NCI-H2029 (cell line): Measurements from ENCODE around the gene TMEM63A.
"Not testable (repeated sequence)": the region's sequence is repeated elsewhere in the genome, so short reads cannot be mapped to it uniquely, and the experiment has no call there.

Experiments
- DNase-seq: peaks from one replicate; lab custom pipeline; 2025; lab: John Stamatoyannopoulos, UW

TMEM63A gene

DNA sequence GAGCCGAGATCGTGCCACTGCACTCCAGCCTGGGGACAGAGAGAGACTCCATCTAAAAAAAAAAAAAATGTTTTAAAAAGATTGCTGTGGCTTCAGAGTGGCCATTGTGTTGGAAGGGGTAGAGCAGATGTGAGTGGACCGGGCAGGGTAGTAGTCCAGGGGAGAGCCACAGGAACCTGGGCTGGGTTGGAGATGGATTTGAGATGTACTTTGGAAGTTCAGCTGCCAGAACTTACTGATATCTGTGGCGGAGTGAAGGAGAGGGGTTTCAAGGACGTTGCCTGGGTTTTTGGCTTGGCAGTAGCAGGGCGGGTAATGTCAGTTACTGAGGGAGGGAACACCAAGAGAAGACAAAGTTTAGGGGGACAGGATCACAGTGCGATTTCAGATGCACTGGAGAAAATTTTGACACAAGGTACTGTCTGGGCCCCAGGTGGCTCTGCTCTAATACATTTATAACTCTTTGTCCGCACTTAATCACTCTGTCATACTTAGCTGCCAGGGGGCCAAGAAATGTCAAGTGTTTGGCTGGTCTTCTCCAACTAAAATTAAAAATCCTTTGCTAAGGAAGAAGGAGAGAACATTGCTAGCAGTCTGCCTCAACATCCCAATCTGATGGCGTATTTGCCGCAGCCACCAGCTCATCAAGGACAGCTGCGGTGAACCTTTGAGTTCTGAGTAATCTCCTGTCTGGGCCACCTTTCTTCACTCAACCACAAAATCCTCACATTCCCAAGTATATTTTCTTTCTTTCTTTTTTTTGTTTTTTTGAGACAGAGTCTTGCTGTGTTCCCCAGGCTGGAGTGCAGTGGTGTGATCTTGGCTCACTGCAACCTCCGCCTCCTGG, 62.6 kb downstream of the TMEM63A start:
- no peak for DNase-seq

DNA sequence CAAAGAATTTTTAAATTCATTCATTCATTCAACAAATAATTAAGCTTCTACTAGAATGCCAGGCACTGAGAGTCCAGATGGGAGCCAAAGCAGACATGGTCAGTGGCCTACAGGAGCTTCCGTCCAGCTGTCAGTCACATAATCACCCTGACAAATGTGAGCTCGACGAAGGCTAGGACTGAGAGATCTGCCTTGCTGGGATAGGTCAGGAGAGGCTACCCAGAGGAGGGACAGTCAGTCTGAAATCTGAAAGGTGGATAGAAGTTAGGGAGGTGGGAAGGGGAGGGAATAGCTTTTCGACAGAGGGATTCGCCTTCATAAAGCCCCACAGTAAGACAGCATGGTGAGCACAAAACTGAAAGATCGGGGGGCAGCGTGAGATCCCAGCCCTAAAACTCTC, 64.0 kb downstream of the TMEM63A start:
- DNase-seq = no peak

DNA sequence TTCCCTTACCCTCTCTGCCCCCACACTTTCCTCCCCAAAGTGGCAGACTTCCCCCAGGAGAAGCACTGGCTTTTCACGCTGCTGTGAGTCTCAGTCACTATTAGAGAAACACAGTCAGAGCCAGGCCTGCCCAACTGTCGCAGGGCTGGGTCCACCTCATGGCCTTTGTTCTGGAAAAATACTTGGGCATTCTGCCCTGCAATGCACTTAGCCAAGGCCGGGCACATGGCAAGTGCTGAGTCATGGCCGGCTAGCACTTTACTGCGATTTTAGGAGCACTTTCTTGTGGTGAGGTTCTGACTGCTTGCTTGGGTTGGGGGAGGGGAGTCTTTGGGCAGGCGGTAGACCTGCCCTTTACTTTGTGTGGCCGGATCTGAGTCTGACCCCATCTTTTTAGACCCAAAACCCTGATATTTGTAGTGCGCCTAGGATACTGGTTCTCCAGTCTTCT, 64.5 kb downstream of the TMEM63A start:
- DNase-seq = peak; percentile 52

DNA sequence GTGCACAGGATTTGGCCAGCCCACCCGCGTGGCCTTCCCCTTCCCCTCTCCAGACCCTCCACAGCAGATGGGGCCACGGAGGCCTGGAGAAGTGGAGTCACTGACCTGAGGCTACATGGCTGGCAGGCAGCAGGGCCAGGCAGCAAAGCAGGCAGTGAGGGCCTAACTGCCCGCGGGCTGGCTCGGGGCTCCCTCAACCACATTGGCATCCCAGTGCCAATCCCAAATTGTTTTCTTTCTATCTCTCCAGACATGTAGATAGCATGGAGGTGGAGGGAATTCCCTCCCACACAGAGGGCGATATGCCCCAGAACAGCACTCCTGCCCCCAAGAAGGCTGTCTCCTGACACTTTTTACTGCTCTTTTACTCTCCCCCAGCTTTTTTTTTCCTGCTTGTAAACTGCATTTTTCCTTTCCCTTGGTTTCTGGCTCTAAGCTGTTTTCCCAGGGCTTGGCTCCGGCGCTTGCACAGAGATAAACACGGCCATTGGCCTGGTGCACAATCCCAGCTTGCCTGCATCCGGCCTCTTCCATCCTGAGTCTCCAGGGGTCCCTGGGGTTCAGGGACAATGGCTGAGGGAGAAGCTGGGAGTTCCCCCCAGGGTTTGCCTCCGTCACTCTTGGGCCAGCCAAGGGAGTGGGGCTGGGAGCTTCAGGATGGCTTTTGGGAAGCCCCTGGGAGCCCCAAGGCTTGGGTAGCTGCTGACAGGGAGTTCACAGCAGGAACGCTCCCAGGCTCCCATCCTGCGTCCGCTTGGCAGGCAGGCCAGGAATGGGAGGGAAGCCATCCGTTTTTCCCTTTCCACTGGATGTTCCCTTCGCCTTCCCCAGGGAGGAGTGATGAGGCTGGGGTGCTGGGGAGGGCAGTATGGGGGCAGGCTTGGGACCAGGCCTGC, 65.3 kb downstream of the TMEM63A start:
- DNase-seq = no peak

DNA sequence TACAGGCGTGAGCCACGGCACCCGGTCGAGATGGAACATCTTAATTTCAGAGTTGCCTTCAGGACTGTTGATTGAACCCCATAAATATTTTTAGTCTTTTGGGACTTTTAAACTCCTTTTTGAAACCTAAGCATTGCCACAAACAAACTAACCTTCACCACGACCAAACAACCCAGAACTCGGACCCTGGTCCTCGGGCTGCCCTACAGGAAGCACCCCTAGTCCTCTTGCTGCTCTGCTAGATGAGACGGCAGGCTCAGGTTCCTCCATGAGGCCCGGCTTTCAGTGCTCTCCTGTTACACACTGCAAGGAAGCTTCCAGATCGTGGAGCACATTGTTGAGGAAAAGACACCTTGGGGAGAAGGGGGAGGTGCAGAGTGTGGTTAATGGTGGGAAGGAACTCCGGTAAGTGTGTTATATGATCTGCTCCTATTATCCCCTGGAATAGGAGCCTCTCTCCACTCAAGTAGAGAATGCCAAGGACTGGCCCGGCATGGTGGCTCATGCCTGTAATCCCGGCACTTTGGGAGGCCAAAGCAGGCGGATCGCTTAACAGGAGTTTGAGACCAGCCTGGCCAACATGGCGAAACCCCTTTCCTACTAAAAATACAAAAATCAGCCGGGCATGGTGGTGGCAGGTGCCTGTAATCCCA, 66.5 kb downstream of the TMEM63A start:
- peak; percentile 79 for DNase-seq

DNA sequence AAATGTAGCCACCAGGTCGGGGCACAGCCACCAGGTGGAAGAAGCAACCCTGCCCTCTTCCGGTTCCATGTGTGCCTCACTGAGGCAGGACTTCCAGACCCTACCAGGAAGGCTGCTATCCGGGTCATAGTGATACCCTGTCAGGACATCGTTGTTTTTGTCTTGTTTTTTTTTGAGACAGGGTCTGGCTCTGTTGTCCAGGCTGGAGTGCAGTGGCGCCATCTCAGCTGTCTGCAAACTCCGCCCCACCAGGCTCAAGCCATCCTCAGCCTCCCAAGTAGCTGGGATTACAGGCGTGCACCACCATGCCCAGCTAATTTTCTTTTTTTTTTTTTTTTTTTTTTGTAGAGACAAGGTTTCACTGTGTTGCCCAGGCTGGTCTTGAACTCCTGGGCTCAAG, 67.1 kb downstream of the TMEM63A start:
- not testable (repeated sequence) for DNase-seq

DNA sequence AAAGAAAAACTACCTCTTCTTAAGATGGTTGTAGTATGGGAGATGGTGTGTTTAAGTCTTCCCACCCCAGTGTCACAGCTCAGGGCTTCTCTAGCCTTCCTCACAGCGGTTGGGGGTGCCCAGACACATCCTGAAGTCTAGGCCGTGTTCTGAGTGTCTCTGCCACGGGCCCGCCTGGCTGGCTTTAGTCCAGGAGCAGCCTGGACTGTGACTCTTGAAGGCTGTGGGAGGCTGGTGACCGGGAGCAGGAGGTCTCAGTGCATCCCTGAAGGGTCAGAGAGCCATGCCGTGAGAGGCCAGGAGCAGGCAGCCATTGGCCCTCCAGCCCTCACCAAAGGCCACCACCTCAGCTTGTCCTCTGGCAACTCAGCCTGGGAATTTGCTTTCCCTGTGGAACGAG, 67.8 kb downstream of the TMEM63A start:
- DNase-seq = no peak

DNA sequence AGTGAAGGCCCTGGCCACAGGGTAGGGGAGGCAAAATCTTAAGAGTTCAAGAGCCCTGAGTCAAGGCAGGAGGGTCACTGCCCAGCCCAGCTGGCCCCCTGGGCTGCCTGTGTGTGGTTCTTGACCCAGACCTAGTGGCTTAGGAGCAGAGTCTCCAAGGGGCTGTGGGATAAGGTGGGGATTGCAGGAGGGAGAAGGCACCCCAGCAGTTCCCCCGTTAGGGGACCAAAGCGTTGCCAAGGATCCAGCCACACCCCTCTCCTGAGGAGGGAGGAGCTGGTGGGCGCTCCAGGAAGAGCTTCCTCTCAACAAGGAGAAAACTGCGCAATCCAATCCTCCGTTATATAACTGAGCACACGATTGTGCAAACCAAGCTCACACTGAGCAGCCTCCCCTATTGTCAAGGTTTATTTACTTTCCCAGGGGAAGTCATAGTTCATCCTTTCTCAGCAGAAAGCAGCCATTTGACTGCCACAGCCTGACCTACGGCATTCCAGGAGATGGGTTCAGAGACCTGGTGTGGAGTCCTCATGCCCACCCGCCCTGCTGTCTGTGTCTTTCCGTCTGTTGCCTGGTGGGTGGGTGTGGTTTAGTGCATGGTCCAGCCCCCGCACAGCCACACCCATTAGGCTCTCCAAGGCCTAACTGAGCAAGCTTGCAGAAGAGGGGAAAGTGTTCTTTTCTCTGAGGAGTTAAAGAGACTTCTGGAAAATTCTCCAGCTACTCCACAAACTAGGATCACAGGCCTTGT, 68.8 kb downstream of the TMEM63A start:
- peak; percentile 81 for DNase-seq

DNA sequence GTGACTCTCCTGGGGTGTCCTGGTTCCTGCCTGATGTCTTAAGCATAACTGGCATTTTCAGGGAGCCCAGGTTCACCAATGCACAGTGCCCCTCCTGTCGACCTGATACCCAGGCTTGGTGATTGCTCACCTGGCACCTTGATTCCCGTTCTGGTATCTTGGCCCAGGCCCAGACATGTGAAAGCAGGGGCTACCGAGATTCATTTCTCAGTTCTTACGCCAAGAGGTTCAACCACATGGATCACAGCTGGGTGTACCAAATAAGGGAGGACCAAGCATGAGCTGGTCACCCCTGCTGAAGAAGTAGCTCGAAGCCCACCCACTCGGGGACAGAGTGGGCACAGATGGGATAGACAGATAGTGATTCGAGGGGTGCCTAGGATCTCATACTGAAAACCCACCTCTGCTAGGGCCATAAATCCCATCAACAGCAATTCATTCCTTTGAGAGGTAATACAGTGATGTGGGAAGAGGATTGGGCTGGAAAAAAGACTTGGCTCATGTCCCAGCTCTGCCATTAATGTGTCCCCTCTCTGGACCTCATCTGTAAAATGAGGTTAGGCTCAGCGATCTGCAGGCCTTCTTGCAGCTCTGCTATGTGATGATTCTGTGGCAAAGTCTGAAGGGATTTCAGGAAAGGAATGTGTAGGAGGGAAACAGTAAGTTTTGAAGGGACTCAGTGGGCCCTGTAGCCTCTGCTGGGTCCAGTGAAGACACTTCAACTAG, 69.5 kb downstream of the TMEM63A start:
- no peak for DNase-seq

DNA sequence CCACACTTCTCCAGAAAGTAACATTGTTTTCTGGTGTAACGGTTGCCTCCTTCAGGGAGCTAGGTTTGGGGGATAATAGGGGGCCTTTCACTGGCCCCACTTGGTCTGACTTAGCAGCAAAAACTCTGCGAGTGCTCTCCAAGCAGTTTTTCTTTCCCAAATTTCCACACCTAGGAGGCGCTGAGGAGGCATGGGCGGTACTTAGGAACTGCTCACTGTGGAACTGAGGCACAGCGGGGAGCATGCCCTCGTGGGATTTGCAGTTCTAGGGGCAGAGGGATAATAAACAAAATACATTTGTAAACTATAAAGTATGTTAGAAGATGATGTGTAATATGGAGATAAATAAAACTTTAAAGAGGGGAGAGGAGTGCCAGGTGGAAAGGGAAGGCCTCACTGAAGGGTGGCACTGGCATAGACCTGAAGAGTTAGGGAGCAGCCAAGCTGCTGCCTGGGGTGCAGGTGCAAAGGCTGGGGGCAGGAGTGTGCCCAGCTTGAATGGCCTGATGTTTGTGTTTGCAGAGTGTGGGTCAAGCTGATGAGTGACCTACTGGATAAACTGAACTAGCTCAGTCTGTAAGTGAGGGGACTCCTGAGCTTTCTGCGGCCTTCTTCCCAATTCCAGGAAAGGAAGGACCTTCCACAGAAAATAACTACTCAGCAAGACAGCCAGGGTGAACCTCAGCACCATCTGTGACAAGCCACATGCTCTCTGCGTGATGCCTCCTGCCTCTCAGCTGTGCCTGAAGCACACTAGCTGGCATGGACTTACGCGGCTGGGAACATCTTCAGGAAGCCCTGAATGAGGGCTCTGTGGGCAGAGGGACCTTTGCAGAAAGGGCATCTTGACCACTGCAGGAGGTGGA, 70.3 kb downstream of the TMEM63A start:
- DNase-seq = no peak

DNA sequence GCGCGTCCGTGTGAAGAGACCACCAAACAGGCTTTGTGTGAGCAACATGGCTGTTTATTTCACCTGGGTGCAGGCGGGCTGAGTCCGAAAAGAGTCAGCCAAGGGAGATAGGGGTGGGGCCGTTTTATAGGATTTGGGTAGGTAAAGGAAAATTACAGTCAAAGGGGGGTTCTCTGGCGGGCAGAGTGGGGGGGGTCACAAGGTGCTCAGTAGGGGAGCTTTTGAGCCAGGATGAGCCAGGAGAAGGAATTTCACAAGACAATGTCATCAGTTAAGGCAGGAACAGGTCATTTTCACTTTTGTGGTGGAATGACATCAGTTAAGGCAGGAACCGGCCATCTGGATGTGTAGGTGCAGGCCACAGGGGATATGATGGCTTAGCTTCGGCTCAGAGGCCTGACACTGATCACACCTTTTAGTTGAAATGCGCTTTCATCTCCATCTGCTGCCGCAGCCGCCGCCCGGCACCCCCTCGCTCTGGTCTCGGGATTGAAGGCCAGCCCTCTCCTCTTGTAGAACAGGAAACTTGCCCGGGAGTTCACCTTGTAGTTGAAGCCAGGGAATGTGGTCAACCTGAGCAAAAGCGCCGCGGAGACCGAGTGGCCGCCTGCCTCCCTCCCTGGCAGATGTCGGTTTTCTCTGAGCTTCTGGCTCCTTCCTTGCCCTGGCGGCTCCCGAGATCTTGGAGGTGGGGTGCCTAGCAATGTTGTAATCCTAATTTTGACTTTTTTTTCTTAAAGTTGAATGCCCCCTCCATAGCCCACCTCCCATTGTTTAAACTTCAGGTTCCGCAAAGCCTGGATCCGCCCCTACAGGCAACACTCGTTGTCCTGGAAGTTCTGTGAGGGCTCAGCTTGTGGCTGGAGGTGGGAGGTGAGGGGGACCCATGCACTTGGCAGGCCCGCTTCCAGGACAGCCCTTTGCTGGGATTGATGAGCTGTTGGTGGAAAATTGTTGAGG, 71.3 kb downstream of the TMEM63A start:
- not testable (repeated sequence) for DNase-seq

DNA sequence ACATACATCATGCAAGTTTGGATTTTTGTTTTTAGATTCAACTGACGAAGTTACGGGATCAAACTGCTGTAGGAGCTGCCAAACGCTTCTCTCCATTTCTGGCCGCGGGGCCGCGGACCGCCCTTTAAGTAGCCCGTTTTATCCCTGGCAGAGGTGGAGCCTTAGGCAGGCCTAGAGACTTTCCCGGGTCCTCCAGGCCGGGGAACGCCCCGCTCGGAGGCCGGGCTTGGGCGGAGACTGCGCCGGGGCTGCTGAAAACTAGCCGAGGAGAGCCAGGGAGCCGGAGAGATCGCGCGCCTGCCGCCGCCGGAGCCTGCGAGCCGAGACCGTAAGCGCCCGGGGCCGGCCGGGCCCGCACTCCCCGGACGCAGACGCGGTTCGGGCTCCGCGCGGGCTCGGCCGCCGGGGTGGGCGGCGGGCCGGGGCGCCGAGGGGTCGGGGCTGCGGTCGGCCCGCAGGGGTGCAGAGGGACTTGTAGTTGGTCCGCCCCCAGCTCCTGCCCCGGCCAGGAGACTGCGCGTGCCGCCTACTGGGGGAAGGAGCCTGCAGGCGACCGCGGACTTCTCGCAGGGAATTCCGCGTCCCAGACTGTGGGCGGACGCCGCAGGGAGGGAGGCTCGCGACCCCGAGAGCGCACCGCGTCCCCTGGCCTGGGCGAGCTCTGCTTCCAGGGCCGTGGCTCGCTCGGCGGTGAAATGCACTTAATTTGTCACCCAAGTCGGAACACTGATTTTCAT, 72.2 kb downstream of the TMEM63A start, which contains the start of gene EPHX1:
TSS of gene EPHX1 (plus strand) at position 283 of the 737 bp plus-strand sequence. CDS start 18,606 bp downstream, outside the sequence.
- peak; percentile 77 for DNase-seq

DNA sequence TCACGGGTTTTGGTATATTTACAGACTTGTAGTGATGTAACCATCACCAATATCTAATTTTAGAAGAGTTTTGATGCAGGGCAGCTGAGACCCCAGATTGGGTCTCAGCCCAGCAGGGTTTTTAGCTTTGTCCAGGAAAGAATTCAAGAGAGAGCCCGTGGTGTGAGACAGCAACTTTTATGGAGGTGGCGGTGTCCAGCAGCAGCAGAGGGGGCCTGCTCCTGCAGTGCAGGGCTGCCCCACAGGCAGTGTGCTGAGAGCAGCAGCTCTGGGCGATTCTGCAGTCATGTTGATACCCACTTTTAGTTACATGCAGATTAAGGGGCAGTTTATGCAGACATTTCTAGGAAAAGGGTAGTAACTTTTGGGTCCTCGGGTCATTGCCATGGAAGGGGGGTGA, 74.0 kb downstream of the TMEM63A start:
- DNase-seq = no peak

DNA sequence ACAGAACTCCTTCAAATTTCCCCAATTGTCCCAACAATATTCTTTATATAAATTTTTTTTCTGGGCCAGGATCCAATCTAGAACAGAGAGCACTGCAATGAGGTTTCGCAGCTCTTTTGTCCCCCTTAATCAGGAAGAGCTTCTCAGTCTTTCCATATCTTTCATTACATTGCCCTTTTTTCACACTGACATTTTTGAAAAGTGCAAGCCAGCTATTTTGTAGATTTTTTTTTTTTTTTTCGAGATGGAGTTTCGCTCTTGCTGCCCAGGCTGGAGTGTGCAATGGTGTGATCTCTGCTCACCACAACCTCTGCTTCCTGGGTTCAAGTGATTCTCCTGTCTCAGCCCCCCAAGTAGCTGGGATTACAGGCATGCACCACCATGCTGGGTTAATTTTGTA, 75.4 kb downstream of the TMEM63A start:
- not testable (repeated sequence) for DNase-seq

DNA sequence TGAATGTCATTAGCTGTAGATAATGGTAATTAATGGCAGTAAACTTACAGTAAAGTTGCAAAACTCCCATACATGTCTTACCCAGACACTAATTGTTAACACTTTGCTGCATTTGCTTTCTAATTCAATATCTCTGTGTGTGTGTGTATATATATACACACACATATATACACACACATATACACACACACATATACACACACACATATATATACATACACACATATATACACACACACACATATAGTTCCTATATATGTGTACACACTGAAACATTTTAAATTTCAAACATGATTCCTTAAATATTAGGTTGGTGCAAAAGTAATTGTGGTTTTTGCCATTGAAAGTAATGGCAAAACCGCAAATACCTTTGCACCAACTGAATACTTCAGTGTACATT, 75.9 kb downstream of the TMEM63A start:
- no peak for DNase-seq

DNA sequence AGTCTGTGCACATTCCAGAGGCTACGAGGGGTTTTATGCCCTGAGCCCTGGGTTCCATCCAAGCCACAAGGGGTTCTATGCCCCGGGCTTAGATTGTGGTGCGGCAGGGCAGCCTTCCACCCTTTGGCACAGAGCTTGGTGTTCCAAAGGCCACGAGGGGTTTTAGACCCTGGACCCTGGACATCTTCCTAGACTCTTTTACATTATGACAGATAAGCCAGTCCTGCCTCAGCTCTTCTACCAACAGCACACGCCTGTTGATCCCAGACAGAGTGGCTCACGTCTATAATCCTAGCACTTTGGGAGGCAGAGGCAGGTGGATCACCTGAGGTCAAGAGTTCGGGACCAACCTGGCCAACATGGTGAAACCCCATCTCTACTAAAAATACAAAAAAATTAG, 81.0 kb downstream of the TMEM63A start:
- not testable (repeated sequence) for DNase-seq

DNA sequence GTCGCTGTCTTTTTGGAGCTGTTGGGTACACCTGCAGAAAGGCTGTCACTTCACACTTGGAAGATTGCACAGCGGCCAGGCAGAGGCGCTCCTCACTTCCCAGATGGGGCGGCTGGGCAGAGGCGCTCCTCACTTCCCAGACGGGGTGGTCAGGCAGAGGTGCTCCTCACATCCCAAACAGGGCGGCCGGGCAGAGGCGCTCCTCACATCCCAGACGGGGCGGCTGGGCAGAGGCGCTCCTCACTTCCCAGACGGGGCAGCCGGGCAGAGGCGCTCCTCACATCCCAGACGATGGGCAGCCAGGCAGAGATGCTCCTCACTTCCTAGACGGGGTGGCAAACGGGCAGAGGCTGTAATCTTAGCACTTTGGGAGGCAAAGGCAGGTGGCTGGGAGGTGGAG, 86.1 kb downstream of the TMEM63A start:
- not testable (repeated sequence) for DNase-seq
